Spleen (tissue), 11 donors: ENCODE results near the gene BTBD7. TPM values are rescaled to one million over a fixed set of nuclear protein-coding genes. Genes with fewer than 3 reads are reported as not detected.

Experiments
- DNase-seq: peaks from one replicate; pipeline ENCODE4 v3.0.0-alpha.2; 2020
- H3K27ac ChIP-seq, 8 donors: fragments of 200-600 bp; sonication (generic) in 7 of 8; 1 replicate in 4 of 8; 2 replicates in 4 of 8; pipeline versions ENCODE4 v1.5.0 to v1.8.0; 2016 to 2021; ENCODE audit warnings: inconsistent platforms in 4 of 8, mild to moderate bottlenecking in 4 of 8, moderate library complexity in 1 of 8
- H3K27me3 ChIP-seq, 7 donors: fragments of 200-600 bp; sonication (generic) in 6 of 7; replicated peaks in 1 of 7; 1 replicate in 4 of 7; 2 replicates in 3 of 7; pipeline versions ENCODE4 v1.5.0 to v1.8.0; 2016 to 2021; ENCODE audit warnings: inconsistent platforms in 3 of 7, mild to moderate bottlenecking in 1 of 7
- H3K36me3 ChIP-seq, 6 donors: fragments of 200-600 bp; sonication (generic) in 5 of 6; 1 replicate in 4 of 6; 2 replicates in 2 of 6; pipeline versions ENCODE4 v1.5.0 to v1.8.0; 2016 to 2021; ENCODE audit warnings: inconsistent platforms in 2 of 6
- H3K4me1 ChIP-seq, 6 donors: fragments of 200-600 bp; sonication (generic) in 5 of 6; 1 replicate in 3 of 6; 2 replicates in 3 of 6; pipeline versions ENCODE4 v1.5.0 to v1.8.0; 2016 to 2021; ENCODE audit warnings: inconsistent platforms in 3 of 6
- H3K4me3 ChIP-seq, 8 donors: fragments of 200-600 bp; sonication (generic) in 7 of 8; 1 replicate in 4 of 8; 2 replicates in 4 of 8; pipeline versions ENCODE4 v1.5.0 to v1.8.0; 2016 to 2021; ENCODE audit warnings: inconsistent platforms in 4 of 8, mild to moderate bottlenecking in 4 of 8, moderate library complexity in 2 of 8
- H3K9me3 ChIP-seq, 8 donors: fragments of 200-600 bp; sonication (generic) in 7 of 8; 1 replicate in 4 of 8; 2 replicates in 4 of 8; pipeline versions ENCODE4 v1.5.0 to v1.8.0; 2016 to 2021; ENCODE audit warnings: inconsistent platforms in 4 of 8
- CTCF ChIP-seq, 11 experiments: fragments of 200-600 bp in 7 of 11; fragments of 450-650 bp in 4 of 11; sonication (generic) in 4 of 11; IDR thresholded peaks in 8 of 11; conservative IDR thresholded peaks in 3 of 11; 1 replicate in 7 of 11; 2 replicates in 4 of 11; pipeline versions ENCODE4 v1.4.0 to v1.8.0; 2016 to 2021; ENCODE audit warnings: antibody characterized with exemption in 11 of 11, inconsistent platforms in 4 of 11, mild to moderate bottlenecking in 1 of 11
- POLR2A ChIP-seq, 3 donors: fragments of 450-650 bp; IDR thresholded peaks; one replicate each; pipeline ENCODE4 v1.5.1; 2017; ENCODE audit warnings: antibody characterized with exemption in 3 of 3, mild to moderate bottlenecking in 1 of 3
- POLR2AphosphoS5 ChIP-seq, 3 donors: sonication (generic); formaldehyde crosslinking; IDR thresholded peaks; one replicate each; pipeline ENCODE4 v1.5.1; 2017; ENCODE audit warnings: antibody characterized with exemption in 3 of 3
- WGBS, 5 donors: extraction: QIAGEN DNeasy Blood & Tissue Kit in 3 of 5; methylation state at CpG; one replicate each; pipeline versions ENCODE4 v1.1.5 to v1.1.7; 2013 to 2018; 5-methylcytosine and 5-hydroxymethylcytosine counted together
- intact Hi-C: fragments of 100-400 bp; cut with DNase I; formaldehyde crosslinking; loops from one replicate; pipeline ENCODE4 v1.15.0; 2023; ENCODE audit warnings: low total_unique reads
- polyA plus RNA-seq, 3 donors: library from polyadenylated mRNA; stranded (reverse); fragments of 200-250 nt; gene quantifications; one replicate each; pipeline ENCODE4 v1.2.1, GENCODE V29; 2013
- total RNA-seq, 7 donors: library from RNA; depleted of rRNA in 3 of 7; stranded (reverse); fragments of >200 nt in 3 of 7; fragmentation: NEBNext Ultra II Directional in 4 of 7; extraction: Animal tissue kit (Norgen Biotek cat#: 25700) in 4 of 7; gene quantifications; one replicate each; pipeline versions ENCODE4 v1.1.0 to v1.2.1, GENCODE V29; 2016 to 2021
- donor health status: healthy with polysubstance abuse.
- donor health status: DM: no; HTN: no; CAD: no; lungs with moderate emphysema.
- donor health status: DM: no; HTN: no; CAD: no.
- donor health status: Bipolar disorder and iron deficiency.
- donor health status: healthy.
- donor health status: DM: no; HTN: no; CAD: no.
- donor health status: DM: yes; HTN: yes; CAD: no.

Gene BTBD7
- total and polyA plus RNA-seq, 10 donors, result 5.0 to 48.4 (median 29.5) TPM

GRCh38 chr14:93299866-93300265 is 33.0 kb downstream of the BTBD7 start:
- intact Hi-C loops, result no loop called here
- peaks cover 0 to 66% (median 20%) of the 10 kb centered on the region in 6 donors for H3K4me1 ChIP-seq
- no peak overlapping the region for H3K4me3 ChIP-seq
- WGBS, 5 donors, result 50 to 66% (median 60%) methylated on average over 6 of the region's 6 CpGs
- no peaks in the 10 kb centered on the region for H3K27me3 ChIP-seq
- H3K9me3 ChIP-seq, result no peaks in the 10 kb centered on the region
- no peak for DNase-seq
- peaks cover 0 to 5% (median 0%) of the 10 kb centered on the region in 6 donors for H3K36me3 ChIP-seq
- TF ChIP-seq CTCF (IDR thresholded peaks at IDR 0.05 in 8 of 11, conservative IDR thresholded peaks at IDR 0.05 in 3 of 11) (no peak), POLR2A (IDR thresholded peaks at IDR 0.05) (no peak), POLR2AphosphoS5 (IDR thresholded peaks at IDR 0.05) (no peak)
- no peak overlapping the region for H3K27ac ChIP-seq

- TF ChIP-seq POLR2A (IDR thresholded peaks at IDR 0.05) (no peak), CTCF (IDR thresholded peaks at IDR 0.05 in 8 of 11, conservative IDR thresholded peaks at IDR 0.05 in 3 of 11) (no peak), POLR2AphosphoS5 (IDR thresholded peaks at IDR 0.05) (no peak)
- intact Hi-C loops, result no loop called here
- peaks cover 0 to 9% (median 1%) of the 10 kb centered on the region in 6 donors for H3K36me3 ChIP-seq
- H3K4me1 ChIP-seq, result peaks cover 0 to 61% (median 18%) of the 10 kb centered on the region in 6 donors
- DNase-seq, result no peak
- H3K4me3 ChIP-seq, result no peak overlapping the region
- no peak overlapping the region for H3K27ac ChIP-seq
- H3K27me3 ChIP-seq, result no peaks in the 10 kb centered on the region
- H3K9me3 ChIP-seq, result no peaks in the 10 kb centered on the region
- WGBS, 5 donors, result 81 to 90% (median 86%) methylated on average over 3 of the region's 3 CpGs
Observed at GRCh38 chr14:93299416-93299815, 33.4 kb downstream of the BTBD7 start.

GRCh38 chr14:93295541-93296220 is 37.2 kb downstream of the BTBD7 start:
- 82 to 93% (median 88%) methylated on average over 6 of the region's 6 CpGs for WGBS, 5 donors
- Histone ChIP-seq H3K27ac (no peak overlapping the region), H3K36me3 (peaks cover 0 to 39% (median 9%) of the 10 kb centered on the region in 6 donors), H3K4me1 (peaks cover 0 to 34% (median 12%) of the 10 kb centered on the region in 6 donors), H3K9me3 (no peaks in the 10 kb centered on the region), H3K4me3 (no peak overlapping the region), H3K27me3 (no peaks in the 10 kb centered on the region)
- DNase-seq, result no peak
- TF ChIP-seq POLR2A (IDR thresholded peaks at IDR 0.05) (no peak), CTCF (IDR thresholded peaks at IDR 0.05 in 8 of 11, conservative IDR thresholded peaks at IDR 0.05 in 3 of 11) (no peak), POLR2AphosphoS5 (IDR thresholded peaks at IDR 0.05) (no peak)
- intact Hi-C loops, result no loop called here

- Histone ChIP-seq H3K27ac (no peak overlapping the region), H3K4me3 (no peak overlapping the region), H3K4me1 (peaks cover 0 to 55% (median 12%) of the 10 kb centered on the region in 6 donors), H3K9me3 (no peaks in the 10 kb centered on the region), H3K27me3 (no peaks in the 10 kb centered on the region), H3K36me3 (peaks cover 0 to 50% (median 0%) of the 10 kb centered on the region in 6 donors)
- no peak for DNase-seq
- intact Hi-C loops, result no loop called here
- 96 to 99% (median 98%) methylated on average over 4 of the region's 4 CpGs for WGBS, 5 donors
- TF ChIP-seq POLR2A (IDR thresholded peaks at IDR 0.05) (no peak), POLR2AphosphoS5 (IDR thresholded peaks at IDR 0.05) (no peak), CTCF (IDR thresholded peaks at IDR 0.05 in 8 of 11, conservative IDR thresholded peaks at IDR 0.05 in 3 of 11) (no peak)
Observed at GRCh38 chr14:93286212-93286890, 46.5 kb downstream of the BTBD7 start.
